Hippocampal formation (tissue), 2 donors: ENCODE measurements around the gene FAT2.

Experiments used
- DNase-seq, 2 donors: peaks; one replicate each; lab custom pipeline; 2025; lab: John Stamatoyannopoulos, UW

The FAT2 gene

GRCh38 chr5:151591144-151591819 is at the start of gene FAT2:
Gene FAT2 (minus strand): TSS chr5:151591331. CDS start chr5:151568931, 22,400 bp downstream.
- no peak for DNase-seq

GRCh38 chr5:151638619-151639018 is 47.5 kb upstream of the FAT2 start:
- DNase-seq = no peak

- DNase-seq = no peak
Measured at GRCh38 chr5:151637676-151638075, 46.5 kb upstream of the FAT2 start.

- no peak for DNase-seq
Measured at GRCh38 chr5:151633892-151634291, 42.8 kb upstream of the FAT2 start.

GRCh38 chr5:151632941-151633340 is 41.8 kb upstream of the FAT2 start:
- no peak for DNase-seq

GRCh38 chr5:151632524-151632923 is 41.4 kb upstream of the FAT2 start:
- no peak for DNase-seq

GRCh38 chr5:151631941-151632340 is 40.8 kb upstream of the FAT2 start:
- no peak for DNase-seq

GRCh38 chr5:151630088-151630487 is 39.0 kb upstream of the FAT2 start:
- DNase-seq = no peak

- no peak for DNase-seq
Measured at GRCh38 chr5:151628112-151628823, 37.1 kb upstream of the FAT2 start.

GRCh38 chr5:151627650-151628049 is 36.5 kb upstream of the FAT2 start:
- no peak for DNase-seq

- no peak for DNase-seq
Measured at GRCh38 chr5:151625285-151625684, 34.2 kb upstream of the FAT2 start.

- DNase-seq = no peak
Measured at GRCh38 chr5:151624476-151624875, 33.3 kb upstream of the FAT2 start.

- DNase-seq = no peak
Measured at GRCh38 chr5:151622367-151623088, 31.4 kb upstream of the FAT2 start.

GRCh38 chr5:151620461-151620840 is 29.3 kb upstream of the FAT2 start:
- DNase-seq = no peak

- DNase-seq = no peak
Measured at GRCh38 chr5:151619812-151620460, 28.8 kb upstream of the FAT2 start.

- DNase-seq = no peak
Measured at GRCh38 chr5:151618907-151619306, 27.8 kb upstream of the FAT2 start.

GRCh38 chr5:151617841-151618710 is 26.9 kb upstream of the FAT2 start:
- DNase-seq = no peak

- DNase-seq = no peak
Measured at GRCh38 chr5:151617383-151617840, 26.3 kb upstream of the FAT2 start.

- no peak for DNase-seq
Measured at GRCh38 chr5:151615431-151615830, 24.3 kb upstream of the FAT2 start.

- DNase-seq = no peak
Measured at GRCh38 chr5:151614565-151614964, 23.4 kb upstream of the FAT2 start.

GRCh38 chr5:151612689-151613427 is 21.7 kb upstream of the FAT2 start:
- DNase-seq = no peak
